ENCODE measurements around the gene CASP9.
"Not testable (repeated sequence)": the region's sequence is repeated elsewhere in the genome, so short reads cannot be mapped to it uniquely, and the experiment has no call there.

CASP9 gene

GRCh38 chr1:15522551-15522950 lies 1.5 kb downstream of the CASP9 start:
- no peak overlapping the region for H3K4me3 ChIP-seq
- no peaks in the 10 kb centered on the region for H3K9me3 ChIP-seq
- H3K36me3 ChIP-seq (replicated peaks) = no peaks in the 10 kb centered on the region; the same call in 1 of the 2 replicates
- no peaks in the 10 kb centered on the region for H3K27me3 ChIP-seq (ENCODE audit: low read depth)
- DNase-seq (ENCODE audit: low spot score in 2 of 2) = no peak
- in situ Hi-C loops (cut with MboI; ENCODE audit: low sequenced_read_pairs) = no loop called here
- H3K4me1 ChIP-seq = peaks cover 11% of the 10 kb centered on the region

- H3K9me3 ChIP-seq, H3K4me1 ChIP-seq: not testable (repeated sequence)
These were observed 2.7 kb downstream of the CASP9 start for GRCh38 chr1:15521206-15521906.

GRCh38 chr1:15519625-15520024 lies 4.4 kb downstream of the CASP9 start:
- Histone ChIP-seq H3K4me3 (no peak overlapping the region), H3K4me1 (peaks cover 4% of the 10 kb centered on the region; the same call in 1 of the 2 replicates), H3K9me3 (no peaks in the 10 kb centered on the region), H3K36me3 (replicated peaks) (no peaks in the 10 kb centered on the region), H3K27me3 (ENCODE audit: low read depth) (no peaks in the 10 kb centered on the region)
- no peak for DNase-seq (ENCODE audit: low spot score in 2 of 2)
- in situ Hi-C loops (cut with MboI; ENCODE audit: low sequenced_read_pairs) = no loop called here

More at GRCh38 chr1:15521206-15521906, 2.7 kb downstream of the CASP9 start:
- in situ Hi-C loops (cut with MboI; ENCODE audit: low sequenced_read_pairs); H3K4me3 ChIP-seq; H3K27me3 ChIP-seq (ENCODE audit: low read depth); DNase-seq (ENCODE audit: low spot score in 2 of 2); H3K36me3 ChIP-seq (replicated peaks): not testable (repeated sequence)

DNA sequence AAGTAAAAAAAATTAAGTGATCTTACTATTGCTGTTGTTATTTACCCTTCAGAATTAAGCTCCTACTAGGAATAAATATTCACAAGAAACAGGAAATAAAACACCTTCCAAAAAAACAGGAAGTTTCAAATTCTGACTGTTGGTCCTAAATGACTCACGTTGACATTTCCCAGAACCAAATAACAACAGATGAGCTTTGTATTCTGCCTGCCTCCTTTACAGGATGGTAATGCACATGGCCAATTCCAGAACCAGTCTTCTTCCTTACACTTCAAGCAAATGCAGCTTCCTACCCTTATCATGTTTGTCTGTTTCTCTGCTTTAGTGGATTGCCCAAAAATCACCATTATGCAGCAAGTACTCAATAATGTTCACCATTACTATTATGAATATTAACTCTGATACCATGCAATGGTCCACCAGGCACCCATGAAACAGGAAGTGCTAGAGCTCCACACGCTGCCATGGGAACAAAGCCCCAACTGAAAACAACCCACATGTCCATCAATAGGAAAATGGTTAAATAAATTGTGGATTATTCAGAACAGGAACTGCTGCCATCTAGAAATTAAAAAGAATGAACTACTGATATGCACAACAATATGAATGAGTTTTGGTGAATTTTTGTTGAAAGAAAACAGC lies 8.9 kb downstream of the CASP9 start:
- no peak for DNase-seq (ENCODE audit: low spot score in 2 of 2)
- in situ Hi-C loops (cut with MboI; ENCODE audit: low sequenced_read_pairs) = no loop called here
- Histone ChIP-seq H3K9me3 (no peaks in the 10 kb centered on the region), H3K27me3 (ENCODE audit: low read depth) (no peaks in the 10 kb centered on the region), H3K4me1 (no peaks in the 10 kb centered on the region), H3K4me3 (no peak overlapping the region), H3K36me3 (replicated peaks) (no peaks in the 10 kb centered on the region)

DNA sequence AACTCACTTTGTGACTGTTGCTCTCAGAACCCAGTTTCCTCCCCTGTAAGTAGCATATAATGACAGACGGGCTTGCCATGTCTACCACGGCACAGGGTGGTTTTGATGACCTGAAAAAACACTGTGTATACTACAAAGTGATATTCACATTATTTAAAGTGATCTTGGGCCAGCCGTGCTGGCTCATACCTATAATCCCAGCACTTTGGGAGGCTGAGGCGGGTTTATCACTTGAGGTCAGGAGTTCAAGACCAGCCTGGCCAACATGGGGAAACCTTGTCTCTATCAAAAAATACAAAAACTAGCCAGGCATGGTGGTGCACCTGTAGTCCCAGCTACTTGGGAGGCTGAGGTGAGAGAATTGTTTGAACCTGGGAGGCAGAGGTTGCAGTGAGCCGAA lies 9.5 kb downstream of the CASP9 start:
- H3K9me3 ChIP-seq; in situ Hi-C loops (cut with MboI; ENCODE audit: low sequenced_read_pairs); H3K27me3 ChIP-seq (ENCODE audit: low read depth); H3K4me1 ChIP-seq; H3K4me3 ChIP-seq; DNase-seq (ENCODE audit: low spot score in 2 of 2); H3K36me3 ChIP-seq (replicated peaks): not testable (repeated sequence)

DNA sequence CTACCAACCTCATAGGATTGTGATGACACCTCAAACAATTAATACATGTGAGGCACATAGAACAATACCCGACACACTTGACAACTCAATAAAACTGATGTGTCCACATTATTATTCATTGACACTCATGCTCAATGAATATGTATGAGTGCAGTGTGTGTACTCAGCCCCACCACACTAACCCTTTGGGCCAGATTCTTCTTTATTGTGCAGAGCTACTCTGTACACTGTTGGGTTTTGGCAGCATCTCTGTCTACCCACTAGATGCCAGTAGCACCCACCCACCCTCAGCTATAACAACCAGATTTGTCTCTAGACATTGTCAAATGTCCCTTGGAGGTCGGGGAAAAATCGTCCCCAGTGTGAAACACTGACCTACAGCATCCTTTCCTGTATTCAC lies 10.1 kb downstream of the CASP9 start:
- no peaks in the 10 kb centered on the region for H3K4me1 ChIP-seq
- no peak for DNase-seq (ENCODE audit: low spot score in 2 of 2)
- no peaks in the 10 kb centered on the region for H3K36me3 ChIP-seq (replicated peaks)
- H3K4me3 ChIP-seq = no peak overlapping the region
- in situ Hi-C loops (cut with MboI; ENCODE audit: low sequenced_read_pairs) = no loop called here
- H3K9me3 ChIP-seq = no peaks in the 10 kb centered on the region
- no peaks in the 10 kb centered on the region for H3K27me3 ChIP-seq (ENCODE audit: low read depth)

DNA sequence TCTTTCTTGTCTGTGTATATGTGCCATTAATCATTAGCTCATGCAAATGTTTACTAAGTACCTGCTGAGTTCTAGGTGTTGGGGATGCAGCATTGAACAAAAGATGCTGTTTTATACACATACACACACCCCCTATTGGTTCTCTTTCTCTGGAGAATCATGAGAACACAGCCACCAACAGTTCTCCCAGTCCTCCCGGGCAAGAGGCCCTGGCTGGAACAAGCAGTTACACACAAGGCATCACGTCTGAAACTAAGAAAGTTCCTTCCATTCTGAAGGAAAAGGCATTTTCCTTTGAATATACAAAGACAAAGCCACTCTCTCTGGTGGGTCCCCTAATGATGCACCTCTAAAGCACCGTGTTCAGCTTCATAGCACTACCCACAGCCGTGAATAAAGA lies 10.8 kb downstream of the CASP9 start:
- H3K9me3 ChIP-seq = no peaks in the 10 kb centered on the region
- H3K27me3 ChIP-seq (ENCODE audit: low read depth) = no peaks in the 10 kb centered on the region
- DNase-seq (ENCODE audit: low spot score in 2 of 2) = no peak
- H3K36me3 ChIP-seq (replicated peaks) = no peaks in the 10 kb centered on the region
- no peak overlapping the region for H3K4me3 ChIP-seq
- H3K4me1 ChIP-seq = no peaks in the 10 kb centered on the region
- in situ Hi-C loops (cut with MboI; ENCODE audit: low sequenced_read_pairs) = no loop called here

GRCh38 chr1:15510611-15511405 lies 13.2 kb downstream of the CASP9 start:
- H3K36me3 ChIP-seq (replicated peaks) = no peaks in the 10 kb centered on the region
- no peaks in the 10 kb centered on the region for H3K4me1 ChIP-seq
- no peaks in the 10 kb centered on the region for H3K27me3 ChIP-seq (ENCODE audit: low read depth)
- H3K9me3 ChIP-seq = no peaks in the 10 kb centered on the region
- DNase-seq (ENCODE audit: low spot score in 2 of 2) = no peak
- in situ Hi-C loops (cut with MboI; ENCODE audit: low sequenced_read_pairs) = no loop called here
- H3K4me3 ChIP-seq = no peak overlapping the region

- H3K9me3 ChIP-seq = no peaks in the 10 kb centered on the region
- H3K4me3 ChIP-seq = no peak overlapping the region
- in situ Hi-C loops (cut with MboI; ENCODE audit: low sequenced_read_pairs) = no loop called here
- DNase-seq (ENCODE audit: low spot score in 2 of 2) = no peak
- H3K36me3 ChIP-seq (replicated peaks) = no peaks in the 10 kb centered on the region
- no peaks in the 10 kb centered on the region for H3K27me3 ChIP-seq (ENCODE audit: low read depth)
- H3K4me1 ChIP-seq = no peaks in the 10 kb centered on the region
These were observed 14.4 kb downstream of the CASP9 start for GRCh38 chr1:15509586-15509985.

GRCh38 chr1:15508700-15509487 lies 15.1 kb downstream of the CASP9 start:
- in situ Hi-C loops (cut with MboI; ENCODE audit: low sequenced_read_pairs) = no loop called here
- H3K36me3 ChIP-seq (replicated peaks) = no peaks in the 10 kb centered on the region
- H3K9me3 ChIP-seq = no peaks in the 10 kb centered on the region
- no peak overlapping the region for H3K4me3 ChIP-seq
- no peaks in the 10 kb centered on the region for H3K27me3 ChIP-seq (ENCODE audit: low read depth)
- DNase-seq (ENCODE audit: low spot score in 2 of 2) = no peak
- no peaks in the 10 kb centered on the region for H3K4me1 ChIP-seq

DNA sequence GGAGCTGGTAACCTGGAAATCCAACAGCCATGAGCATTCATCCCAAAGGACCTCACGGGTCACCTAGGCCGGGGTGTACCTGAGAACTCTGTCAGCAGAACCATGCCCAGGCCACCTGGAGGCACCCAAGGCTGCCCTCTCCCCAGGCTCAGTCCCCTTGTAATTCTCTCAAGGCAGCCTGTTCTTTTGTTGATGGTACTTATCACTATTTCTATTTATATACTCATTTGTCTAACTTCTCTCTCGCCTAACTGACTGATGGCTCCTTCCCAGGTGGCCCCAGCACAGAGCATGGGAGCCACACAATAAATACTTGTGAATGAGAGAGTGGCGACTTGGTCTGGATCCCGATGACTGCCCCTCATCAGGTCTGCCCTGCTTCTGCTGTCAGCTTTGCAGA lies 16.7 kb downstream of the CASP9 start:
- no peaks in the 10 kb centered on the region for H3K27me3 ChIP-seq (ENCODE audit: low read depth)
- H3K4me1 ChIP-seq = no peaks in the 10 kb centered on the region
- no peaks in the 10 kb centered on the region for H3K9me3 ChIP-seq
- no peak for DNase-seq (ENCODE audit: low spot score in 2 of 2)
- H3K36me3 ChIP-seq (replicated peaks) = no peaks in the 10 kb centered on the region
- in situ Hi-C loops (cut with MboI; ENCODE audit: low sequenced_read_pairs) = no loop called here
- no peak overlapping the region for H3K4me3 ChIP-seq

GRCh38 chr1:15506831-15507230 lies 17.2 kb downstream of the CASP9 start:
- Histone ChIP-seq H3K27me3 (ENCODE audit: low read depth) (no peaks in the 10 kb centered on the region), H3K9me3 (no peaks in the 10 kb centered on the region), H3K4me3 (no peak overlapping the region), H3K4me1 (no peaks in the 10 kb centered on the region), H3K36me3 (replicated peaks) (no peaks in the 10 kb centered on the region)
- in situ Hi-C loops (cut with MboI; ENCODE audit: low sequenced_read_pairs) = no loop called here
- DNase-seq (ENCODE audit: low spot score in 2 of 2) = no peak

DNA sequence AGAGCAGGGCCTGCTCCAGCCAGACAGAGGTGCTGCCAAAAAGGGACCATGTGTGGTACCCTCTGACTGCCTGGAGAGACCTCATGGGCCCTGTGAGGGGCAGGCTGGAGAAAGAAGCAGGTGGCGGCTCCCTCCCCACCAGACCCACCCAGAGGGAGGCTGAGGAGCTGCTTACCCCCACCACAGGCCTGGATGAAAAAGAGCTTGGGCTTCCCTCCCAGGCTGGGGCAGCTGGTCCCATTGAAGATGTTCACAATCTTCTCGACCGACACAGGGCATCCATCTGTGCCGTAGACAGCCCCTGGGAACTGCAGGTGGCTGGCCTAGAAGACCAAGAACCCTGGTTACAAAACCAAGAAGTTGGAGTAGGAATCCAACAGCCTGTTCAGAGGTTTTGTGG lies 19.6 kb downstream of the CASP9 start:
- H3K4me3 ChIP-seq = no peak overlapping the region
- no peaks in the 10 kb centered on the region for H3K27me3 ChIP-seq (ENCODE audit: low read depth)
- H3K9me3 ChIP-seq = no peaks in the 10 kb centered on the region
- in situ Hi-C loops (cut with MboI; ENCODE audit: low sequenced_read_pairs) = no loop called here
- DNase-seq (ENCODE audit: low spot score in 2 of 2) = no peak
- H3K4me1 ChIP-seq = no peaks in the 10 kb centered on the region
- H3K36me3 ChIP-seq (replicated peaks) = no peaks in the 10 kb centered on the region

Data from HAP-1 (cell line).